ENCODE measurements around the gene OR9Q2.
"Not testable (repeated sequence)": the region's sequence is repeated elsewhere in the genome, so short reads cannot be mapped to it uniquely, and the experiment has no call there.

The OR9Q2 gene

DNA sequence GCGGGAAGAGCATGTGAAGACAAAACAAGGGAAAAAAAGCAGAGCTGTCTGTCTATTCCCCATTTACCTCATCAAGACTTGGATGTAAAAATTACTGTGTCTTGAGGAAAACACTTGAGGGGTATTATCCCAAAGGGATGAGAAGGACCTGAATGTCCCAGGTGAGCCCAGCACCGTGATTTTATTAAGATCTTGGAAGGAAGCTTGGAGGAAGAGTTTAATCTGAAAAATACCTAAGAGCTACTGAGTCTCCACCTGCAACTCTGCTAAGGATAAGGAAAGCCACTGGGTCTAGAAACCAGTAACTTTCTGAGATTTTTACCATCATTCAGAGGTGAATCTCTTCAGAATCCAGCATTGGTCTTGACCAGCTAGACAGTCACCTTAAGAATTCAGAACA lies 23.6 kb downstream of the OR9Q2 start, which contains the start of gene OR1S1:
Gene OR1S1, plus strand, starts transcription at position 301 of the 400 bp plus-strand sequence.
- H3K4me3 Mint-ChIP-seq; intact Hi-C loops (cut with micrococcal nuclease); H3K27me3 Mint-ChIP-seq; H3K36me3 Mint-ChIP-seq (ENCODE audit: low read depth); H3K27ac Mint-ChIP-seq; H3K4me1 Mint-ChIP-seq (ENCODE audit: low read depth): not testable (repeated sequence)
- H3K9me3 Mint-ChIP-seq: peaks cover 21% of the 10 kb centered on the region

DNA sequence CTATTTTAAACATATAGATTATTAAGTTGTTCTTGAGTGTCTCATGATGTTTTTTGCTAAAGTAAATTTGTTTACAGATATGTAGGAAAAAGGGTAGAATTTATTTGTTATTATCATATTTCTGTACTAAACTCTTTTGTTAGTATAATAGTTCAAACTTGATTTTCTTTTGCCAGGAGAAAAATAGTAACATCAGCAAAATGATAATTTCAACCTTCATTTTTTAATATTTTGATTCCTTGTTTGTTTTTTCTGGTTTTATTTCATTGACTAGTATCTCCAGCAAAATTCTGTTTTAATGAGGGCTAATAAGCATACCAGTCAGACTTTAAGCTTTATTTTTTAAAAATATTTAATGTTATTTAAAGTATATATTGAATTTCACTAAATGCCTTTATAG lies 27.6 kb downstream of the OR9Q2 start:
- intact Hi-C loops (cut with micrococcal nuclease): no loop called here
- H3K27ac Mint-ChIP-seq: no peak overlapping the region
- peaks cover 21% of the 10 kb centered on the region for H3K9me3 Mint-ChIP-seq
- H3K4me3 Mint-ChIP-seq: no peak overlapping the region
- no peaks in the 10 kb centered on the region for H3K27me3 Mint-ChIP-seq
- H3K36me3 Mint-ChIP-seq (ENCODE audit: low read depth): no peaks in the 10 kb centered on the region
- H3K4me1 Mint-ChIP-seq (ENCODE audit: low read depth): no peaks in the 10 kb centered on the region

DNA sequence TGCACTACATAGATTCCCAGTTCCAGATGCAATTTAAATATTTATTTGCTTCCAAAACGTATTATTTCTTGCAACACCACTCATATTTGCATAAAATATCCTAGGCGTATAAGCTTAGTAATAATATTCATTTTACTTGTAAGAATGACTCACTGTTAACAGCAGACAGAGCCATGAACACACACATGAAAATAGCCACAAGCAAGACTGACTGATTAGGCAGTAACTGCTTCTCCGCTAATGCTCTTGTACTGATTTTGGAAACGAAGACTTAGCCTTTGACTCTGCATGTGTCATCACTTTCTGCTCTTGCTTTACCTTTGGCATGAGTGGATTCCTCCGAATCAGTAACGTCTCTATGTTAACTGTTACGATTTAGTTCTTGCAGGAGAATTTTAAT lies 33.9 kb downstream of the OR9Q2 start:
- no peak overlapping the region for H3K27ac Mint-ChIP-seq
- intact Hi-C loops (cut with micrococcal nuclease): no loop called here
- H3K36me3 Mint-ChIP-seq (ENCODE audit: low read depth): no peaks in the 10 kb centered on the region
- H3K27me3 Mint-ChIP-seq: no peaks in the 10 kb centered on the region
- H3K9me3 Mint-ChIP-seq: peaks cover 2% of the 10 kb centered on the region
- no peak overlapping the region for H3K4me3 Mint-ChIP-seq
- H3K4me1 Mint-ChIP-seq (ENCODE audit: low read depth): no peaks in the 10 kb centered on the region

DNA sequence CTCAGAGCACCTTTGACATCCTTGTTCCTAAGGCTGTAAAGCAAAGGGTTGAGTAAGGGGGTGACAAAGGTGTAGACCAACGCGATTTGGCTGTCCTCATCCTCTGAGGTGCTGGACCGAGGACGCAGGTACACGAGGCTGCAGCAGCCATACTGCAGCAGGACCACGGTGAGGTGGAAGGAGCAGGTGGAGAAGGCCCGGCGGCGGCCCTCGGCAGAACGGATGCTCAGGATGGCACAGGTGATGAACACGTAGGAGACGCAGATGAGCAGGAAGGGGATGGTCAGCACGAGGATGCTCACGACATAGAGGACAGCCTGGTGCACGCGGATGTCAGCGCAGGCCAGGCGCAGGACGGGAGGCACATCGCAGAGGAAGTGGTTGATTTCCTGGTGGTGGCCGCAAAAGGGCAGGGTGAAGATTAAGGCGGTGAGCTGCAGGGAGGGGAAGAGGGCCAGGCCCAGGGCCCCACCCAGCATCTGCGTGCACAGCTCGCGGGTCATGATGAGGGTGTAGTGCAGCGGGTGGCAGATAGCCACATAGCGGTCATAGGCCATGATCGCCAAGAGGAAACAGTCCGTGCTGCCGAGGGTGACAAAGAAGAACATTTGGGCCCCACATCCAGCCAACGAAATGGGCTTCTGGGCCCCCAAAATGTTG lies 39.2 kb downstream of the OR9Q2 start:
- H3K4me3 Mint-ChIP-seq: no peak overlapping the region
- H3K36me3 Mint-ChIP-seq (ENCODE audit: low read depth): no peaks in the 10 kb centered on the region
- no peak overlapping the region for H3K27ac Mint-ChIP-seq
- H3K4me1 Mint-ChIP-seq (ENCODE audit: low read depth): no peaks in the 10 kb centered on the region
- intact Hi-C loops (cut with micrococcal nuclease): no loop called here
- no peaks in the 10 kb centered on the region for H3K27me3 Mint-ChIP-seq
- H3K9me3 Mint-ChIP-seq: peaks cover 14% of the 10 kb centered on the region

All from dendritic cell treated with granulocyte-macrophage colony-stimulating factor and Interleukin-4, amounts not matched to agents 40 ng/mL and 50 ng/mL, for 4 days (primary cell).